OCI-M1 (cell line): ENCODE data around the gene C10orf105.
A peak's percentile ranks its signal among the peaks of the same experiment; 100 is the strongest.

Source experiments
- DNase-seq: peaks from one replicate; lab custom pipeline; 2025; lab: John Stamatoyannopoulos, UW

The C10orf105 gene

GRCh38 chr10:71751515-71752224, 32.1 kb upstream of the C10orf105 start:
- no peak for DNase-seq

DNA sequence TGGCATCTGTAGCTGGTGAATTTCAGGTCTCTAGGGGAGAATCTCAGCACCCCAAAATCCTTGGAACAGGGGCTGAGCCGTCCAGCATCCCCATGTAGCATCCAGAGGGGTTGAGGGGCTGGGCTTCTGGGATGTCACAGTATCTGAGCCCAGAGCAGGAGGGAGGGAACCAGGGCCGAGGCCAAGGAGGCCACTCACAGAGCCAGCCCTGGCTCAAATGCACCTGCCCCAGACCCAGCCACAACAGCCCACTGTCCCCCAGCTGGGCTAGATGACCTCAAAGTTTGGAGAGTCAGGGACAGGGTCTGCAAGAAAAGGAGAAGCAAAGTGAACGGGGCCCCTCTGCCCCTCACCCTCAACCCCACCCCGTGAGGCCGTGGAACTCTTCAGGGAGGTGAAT, 31.4 kb upstream of the C10orf105 start:
- DNase-seq, result no peak

- DNase-seq, result peak; percentile 30
Observed at GRCh38 chr10:71750124-71750841, 30.7 kb upstream of the C10orf105 start.

DNA sequence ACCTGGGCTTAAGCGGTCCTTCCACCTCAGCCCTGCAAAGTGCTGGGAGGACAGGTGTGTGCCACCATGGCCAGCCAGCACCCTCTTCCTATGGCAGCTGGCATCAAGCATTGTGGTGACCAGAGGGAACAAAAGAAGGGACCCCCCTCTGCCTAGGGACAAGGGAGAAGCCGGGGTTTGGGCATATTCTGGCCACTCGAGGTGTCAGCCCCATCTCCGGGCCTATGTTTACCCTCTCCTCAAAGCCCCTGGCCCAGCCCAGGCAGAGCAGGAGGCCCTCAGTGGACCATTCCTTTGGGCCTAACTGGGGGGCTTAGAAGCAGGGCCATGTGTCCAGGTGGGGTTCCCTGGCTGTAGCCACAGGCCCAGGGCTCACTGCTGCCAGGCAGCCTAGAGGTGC, 29.8 kb upstream of the C10orf105 start:
- no peak for DNase-seq

DNA sequence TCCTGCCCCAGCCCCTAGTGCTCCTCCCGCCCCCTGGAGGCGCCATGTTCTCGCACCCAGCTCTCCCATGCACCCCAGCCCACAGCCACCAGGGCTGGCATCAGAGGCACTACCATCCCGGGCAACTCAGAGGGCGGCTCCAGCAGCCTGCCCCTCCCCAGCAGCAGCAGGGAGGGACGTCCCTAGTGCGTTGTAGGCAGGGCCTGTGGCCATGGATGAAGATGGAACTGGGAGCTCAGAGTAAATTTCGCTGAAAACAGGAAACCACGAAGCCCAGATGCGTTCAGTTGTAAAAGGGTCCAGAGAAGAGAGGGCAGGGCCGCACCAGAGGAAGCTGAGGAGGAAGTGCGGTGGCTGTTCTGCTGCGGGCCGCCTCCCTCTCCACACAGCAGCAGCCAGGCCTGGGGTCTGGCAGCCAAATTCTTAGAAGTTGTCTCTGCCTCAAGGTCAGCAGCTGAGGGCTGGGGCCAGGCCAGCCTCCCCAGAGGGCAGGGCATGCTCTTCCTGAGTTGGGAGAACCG, 29.2 kb upstream of the C10orf105 start:
- peak; percentile 96 for DNase-seq

DNA sequence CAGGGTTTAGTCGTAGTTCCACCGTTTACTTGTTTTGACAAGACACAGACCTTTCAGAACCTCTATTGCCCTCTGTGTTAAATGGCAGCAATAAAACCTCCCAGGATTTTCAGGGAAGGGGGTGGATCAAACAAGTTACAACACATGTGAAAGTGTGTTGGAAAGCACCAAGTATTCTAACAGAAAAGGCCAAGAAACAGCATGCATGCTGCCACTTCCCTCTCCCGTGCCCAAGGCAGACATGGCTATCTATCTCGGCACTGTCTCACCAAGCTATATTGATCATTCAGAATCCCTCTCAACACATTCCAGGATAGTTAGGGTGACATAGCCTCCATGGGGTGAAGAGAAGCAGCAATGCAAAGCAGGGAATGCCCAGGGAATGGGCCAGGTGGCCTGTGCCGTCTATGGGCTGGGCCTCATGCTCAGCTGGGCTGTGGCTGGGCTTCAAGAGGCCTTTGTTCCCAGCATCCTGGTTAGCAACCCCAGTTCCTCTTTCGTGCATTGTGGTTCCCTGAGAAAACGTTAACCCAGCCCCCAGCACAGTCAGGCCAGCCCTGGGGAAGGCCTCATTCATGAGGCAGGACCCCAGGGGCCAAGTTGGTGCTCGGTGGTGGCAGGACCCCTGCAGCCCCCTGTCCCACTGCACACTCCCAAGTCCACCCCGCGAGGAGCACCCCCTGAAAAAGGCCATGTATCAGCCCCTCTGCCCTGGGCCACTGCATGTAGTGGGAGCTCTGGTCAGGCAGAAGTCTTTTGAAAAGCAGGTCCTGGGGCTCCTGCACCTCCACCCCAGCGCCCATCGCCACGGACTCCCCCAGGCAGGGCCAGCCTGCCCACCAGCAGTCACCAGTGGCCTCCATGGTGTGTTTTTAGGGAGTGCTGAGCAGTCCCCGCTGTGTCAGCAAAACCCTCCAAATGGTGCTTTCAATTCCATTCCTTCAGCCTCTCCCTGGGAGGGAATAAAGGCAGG, 28.3 kb upstream of the C10orf105 start:
- peak; percentile 94 for DNase-seq

GRCh38 chr10:71747039-71747531, 27.5 kb upstream of the C10orf105 start:
- DNase-seq, result no peak

GRCh38 chr10:71746344-71747037, 26.9 kb upstream of the C10orf105 start:
- DNase-seq, result peak; percentile 98

GRCh38 chr10:71745664-71746250, 26.2 kb upstream of the C10orf105 start:
- peak; percentile 62 for DNase-seq

- no peak for DNase-seq
Observed at GRCh38 chr10:71744897-71745663, 25.5 kb upstream of the C10orf105 start.

- no peak for DNase-seq
Observed at GRCh38 chr10:71743866-71744265, 24.3 kb upstream of the C10orf105 start.

- DNase-seq, result no peak
Observed at GRCh38 chr10:71743089-71743838, 23.7 kb upstream of the C10orf105 start.

- DNase-seq, result no peak
Observed at GRCh38 chr10:71742301-71743088, 22.9 kb upstream of the C10orf105 start.

DNA sequence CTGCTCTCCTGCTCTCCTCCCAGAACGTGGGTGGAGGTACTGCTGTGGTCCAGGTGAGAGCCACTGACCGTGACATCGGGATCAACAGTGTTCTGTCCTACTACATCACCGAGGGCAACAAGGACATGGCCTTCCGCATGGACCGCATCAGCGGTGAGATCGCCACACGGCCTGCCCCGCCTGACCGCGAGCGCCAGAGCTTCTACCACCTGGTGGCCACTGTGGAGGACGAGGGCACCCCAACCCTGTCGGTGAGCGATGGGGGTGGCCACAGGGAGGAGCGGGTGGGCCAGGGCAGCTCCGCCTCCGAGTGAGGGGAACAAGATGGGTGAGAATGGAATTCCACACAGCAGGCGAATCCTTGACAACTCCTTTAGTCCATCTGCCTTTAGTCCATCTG, 22.1 kb upstream of the C10orf105 start:
- DNase-seq, result no peak

GRCh38 chr10:71741029-71741428, 21.5 kb upstream of the C10orf105 start:
- no peak for DNase-seq

DNA sequence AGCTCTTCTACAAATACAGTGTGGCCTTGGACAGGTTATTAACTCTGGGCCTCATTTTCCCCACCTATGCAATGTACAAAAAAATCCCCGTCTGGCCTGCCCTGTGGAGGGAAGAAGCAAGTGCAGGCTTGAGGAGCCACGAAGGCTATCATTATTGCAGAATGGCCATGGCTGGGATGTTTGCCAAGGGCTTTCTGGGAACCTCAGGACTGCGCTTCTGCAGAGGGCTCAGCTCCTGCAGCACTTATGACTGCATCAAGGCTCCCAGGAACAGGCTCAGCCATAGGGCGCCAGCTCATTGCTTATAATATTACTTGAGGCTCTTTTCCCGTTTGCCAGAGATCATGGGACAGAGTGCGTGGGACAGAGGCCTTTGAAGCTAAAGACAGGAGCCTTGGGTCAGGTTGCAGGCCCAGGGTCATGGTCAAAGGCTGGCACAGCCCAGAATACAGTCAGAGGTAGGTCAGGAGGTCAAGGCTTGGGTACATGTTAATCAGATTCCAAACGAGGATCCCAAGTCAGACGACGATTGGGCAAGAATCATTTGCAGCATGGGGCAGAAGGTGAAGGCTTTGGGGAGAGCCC, 20.6 kb upstream of the C10orf105 start:
- peak; percentile 53 for DNase-seq

DNA sequence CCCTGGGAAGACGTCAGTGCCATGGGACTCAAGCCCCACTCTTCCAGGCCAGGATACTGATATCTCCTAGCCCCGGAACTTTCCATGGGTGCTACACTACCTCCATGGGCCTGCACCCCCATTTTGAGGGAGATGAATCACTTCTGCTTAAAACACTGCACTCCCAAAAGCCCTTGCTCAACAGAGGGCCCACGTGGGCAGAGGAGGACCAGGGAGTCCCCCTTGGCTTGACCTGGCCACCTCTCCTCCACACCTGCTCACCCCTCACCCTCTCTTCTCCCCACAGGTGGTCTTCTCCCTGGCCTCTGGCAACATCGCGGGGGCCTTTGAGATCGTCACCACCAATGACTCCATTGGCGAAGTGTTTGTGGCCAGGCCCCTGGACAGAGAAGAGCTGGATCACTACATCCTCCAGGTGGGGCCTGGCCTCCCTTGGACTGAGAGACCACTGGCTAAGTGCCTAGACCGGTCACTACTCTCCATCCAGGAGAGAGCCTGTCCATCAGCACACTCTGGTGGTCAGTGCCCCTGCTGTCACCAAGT, 19.9 kb upstream of the C10orf105 start:
- no peak for DNase-seq

DNA sequence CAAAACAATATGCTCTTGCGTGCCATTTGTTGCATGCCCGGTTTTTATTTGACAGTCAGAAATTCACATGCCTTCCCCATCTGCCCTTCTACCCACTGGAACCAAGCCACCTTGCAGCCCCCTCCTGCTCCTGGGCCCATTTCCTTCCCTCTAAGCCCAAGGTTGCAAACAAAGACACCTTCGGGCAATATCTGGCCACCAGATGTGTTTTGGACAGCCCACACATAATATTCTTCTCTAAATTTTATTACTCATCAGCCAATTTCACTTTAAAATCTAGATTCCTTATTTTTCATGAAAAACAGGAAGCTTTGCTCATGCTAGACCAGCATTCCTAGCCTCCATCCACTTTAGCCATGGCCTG, 18.2 kb upstream of the C10orf105 start:
- DNase-seq, result no peak
